AG04450 (cell line): ENCODE measurements around the gene GRB10. TPM values are rescaled to one million over a fixed set of nuclear protein-coding genes. Genes with fewer than 3 reads are reported as not detected.
A peak's percentile ranks its signal among the peaks of the same experiment; 100 is the strongest.

ENCODE experiments used
- CTCF ChIA-PET: fragments of 300-600, 350-600 bp; formaldehyde crosslinking; extraction: SDS; loops from one replicate; lab custom pipeline; 2022; ENCODE audit warnings: antibody characterized with exemption, inconsistent platforms; lab: Charles Lee
- POLR2A ChIA-PET: fragments of 350-600 bp; formaldehyde crosslinking; extraction: SDS; loops from one replicate; lab custom pipeline; 2021; ENCODE audit warnings: antibody characterized with exemption, inconsistent platforms; lab: Yijun Ruan, JAX
- DNase-seq: peaks from one replicate; pipeline ENCODE4 v3.0.0-alpha.2; 2011; ENCODE audit warnings: low read depth, low spot score
- H3K27ac ChIP-seq: one replicate; pipeline ENCODE4 v1.5.1; 2012; ENCODE audit warnings: low read depth, low read length, control low read depth
- H3K27me3 ChIP-seq: one replicate; pipeline ENCODE4 v1.6.0; 2012; ENCODE audit warnings: low read length; ENCODE audit not compliant: control insufficient read depth, insufficient read depth
- H3K4me3 ChIP-seq: 2 replicates; pipeline ENCODE4 v1.5.1; 2011; ENCODE audit warnings: mild to moderate bottlenecking, low read depth, low read length, control low read depth
- H3K9me3 ChIP-seq: 2 replicates; pipeline ENCODE4 v1.5.1; 2012; ENCODE audit warnings: low read length; ENCODE audit not compliant: control insufficient read depth, insufficient read depth
- polyA plus RNA-seq: library from polyadenylated mRNA; depleted of rRNA; stranded (reverse); fragments of >200 nt; gene quantifications from 2 replicates; pipeline ENCODE4 v1.2.3, GENCODE V29; 2011
- TF ChIP-seq, protein P1 (sequence below): IDR thresholded peaks from 2 replicates; pipeline ENCODE4 v1.5.1; 2011; ENCODE audit warnings: low read depth, low read length, control low read depth, inconsistent platforms

The GRB10 gene
- polyA plus RNA-seq, 1 experiment, result 8.0 TPM

DNA sequence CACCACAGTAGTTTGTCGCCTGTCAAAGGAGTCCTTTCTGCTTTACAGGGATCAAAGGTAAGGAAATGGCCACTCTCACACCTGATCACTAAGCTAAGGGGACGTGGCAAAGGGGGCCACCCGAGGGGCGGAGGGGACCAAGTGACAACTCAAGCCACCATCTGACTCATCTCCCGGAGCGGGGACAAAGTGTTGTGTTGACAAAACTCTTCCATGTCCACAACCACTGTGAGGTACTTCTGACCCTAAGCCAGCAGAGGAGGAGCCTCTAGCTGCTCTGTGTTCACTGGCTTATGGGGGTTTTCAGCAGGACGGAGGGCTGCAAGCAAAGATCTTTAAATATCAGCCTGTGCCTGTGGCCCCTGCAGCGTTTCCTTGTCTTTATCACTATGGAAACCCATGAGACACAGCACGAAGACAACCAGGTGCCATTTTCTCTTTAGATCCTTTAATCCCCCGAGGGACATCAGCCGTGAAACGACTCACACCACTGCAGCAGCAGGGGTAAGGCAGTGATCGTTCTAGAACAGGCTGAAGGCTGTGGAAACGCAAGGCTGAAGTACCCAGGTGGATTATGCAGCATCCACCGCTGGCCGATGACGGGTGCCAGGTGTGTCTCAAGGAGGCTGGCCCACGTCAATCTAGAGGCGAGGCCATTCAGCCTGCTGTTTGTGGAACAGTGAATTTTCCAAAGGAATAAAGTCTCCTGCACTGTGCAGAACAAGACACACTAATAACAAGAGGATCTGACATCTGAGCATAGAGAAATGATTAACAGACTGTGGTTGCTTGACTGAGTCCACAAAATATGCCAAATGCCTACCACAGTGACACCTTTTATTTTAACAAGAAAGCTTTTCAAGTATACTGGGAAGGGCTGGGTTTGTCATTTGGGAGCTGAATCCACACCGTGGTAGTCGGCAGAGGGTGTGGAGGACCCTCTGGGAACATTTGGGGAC, 190.9 kb downstream of the GRB10 start:
- Histone ChIP-seq H3K27me3 (peaks cover 4% of the 10 kb centered on the region), H3K4me3 (no peak overlapping the region), H3K27ac (no peak overlapping the region), H3K9me3 (no peaks in the 10 kb centered on the region; the same call in 1 of the 2 replicates)
- CTCF ChIA-PET, result no interaction called here
- DNase-seq, result no peak
- POLR2A ChIA-PET, result no interaction called here
- TF ChIP-seq, protein P1, sequence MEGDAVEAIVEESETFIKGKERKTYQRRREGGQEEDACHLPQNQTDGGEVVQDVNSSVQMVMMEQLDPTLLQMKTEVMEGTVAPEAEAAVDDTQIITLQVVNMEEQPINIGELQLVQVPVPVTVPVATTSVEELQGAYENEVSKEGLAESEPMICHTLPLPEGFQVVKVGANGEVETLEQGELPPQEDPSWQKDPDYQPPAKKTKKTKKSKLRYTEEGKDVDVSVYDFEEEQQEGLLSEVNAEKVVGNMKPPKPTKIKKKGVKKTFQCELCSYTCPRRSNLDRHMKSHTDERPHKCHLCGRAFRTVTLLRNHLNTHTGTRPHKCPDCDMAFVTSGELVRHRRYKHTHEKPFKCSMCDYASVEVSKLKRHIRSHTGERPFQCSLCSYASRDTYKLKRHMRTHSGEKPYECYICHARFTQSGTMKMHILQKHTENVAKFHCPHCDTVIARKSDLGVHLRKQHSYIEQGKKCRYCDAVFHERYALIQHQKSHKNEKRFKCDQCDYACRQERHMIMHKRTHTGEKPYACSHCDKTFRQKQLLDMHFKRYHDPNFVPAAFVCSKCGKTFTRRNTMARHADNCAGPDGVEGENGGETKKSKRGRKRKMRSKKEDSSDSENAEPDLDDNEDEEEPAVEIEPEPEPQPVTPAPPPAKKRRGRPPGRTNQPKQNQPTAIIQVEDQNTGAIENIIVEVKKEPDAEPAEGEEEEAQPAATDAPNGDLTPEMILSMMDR, result no peak

DNA sequence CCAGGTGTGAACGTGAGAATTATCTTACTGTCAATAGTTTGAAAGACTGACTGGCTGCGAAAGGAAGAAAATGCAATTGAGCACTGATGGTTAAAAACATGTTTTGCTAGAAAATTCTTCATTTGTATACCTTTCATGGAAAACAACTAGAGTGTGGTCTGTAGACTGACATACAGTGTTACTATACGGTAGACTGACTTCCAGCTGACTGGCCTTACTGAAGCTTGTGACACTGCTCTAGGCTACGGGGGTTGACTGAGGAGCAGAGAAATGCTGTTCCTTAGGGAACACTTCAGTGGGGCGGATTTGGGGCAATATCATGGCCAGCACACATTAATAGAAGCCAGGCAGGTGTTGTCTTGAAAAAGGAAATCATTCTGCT, 191.6 kb downstream of the GRB10 start:
- DNase-seq, result no peak
- POLR2A ChIA-PET, result no interaction called here
- CTCF ChIA-PET, result interaction anchor here (2.2 kb wide), 1 partner anchor 570 kb away, joined by 7 read pairs; no protein-coding TSS in a partner anchor
- Histone ChIP-seq H3K27me3 (peaks cover 4% of the 10 kb centered on the region), H3K9me3 (no peaks in the 10 kb centered on the region; the same call in 1 of the 2 replicates), H3K4me3 (no peak overlapping the region), H3K27ac (no peak overlapping the region)
- TF ChIP-seq, protein P1, result no peak

DNA sequence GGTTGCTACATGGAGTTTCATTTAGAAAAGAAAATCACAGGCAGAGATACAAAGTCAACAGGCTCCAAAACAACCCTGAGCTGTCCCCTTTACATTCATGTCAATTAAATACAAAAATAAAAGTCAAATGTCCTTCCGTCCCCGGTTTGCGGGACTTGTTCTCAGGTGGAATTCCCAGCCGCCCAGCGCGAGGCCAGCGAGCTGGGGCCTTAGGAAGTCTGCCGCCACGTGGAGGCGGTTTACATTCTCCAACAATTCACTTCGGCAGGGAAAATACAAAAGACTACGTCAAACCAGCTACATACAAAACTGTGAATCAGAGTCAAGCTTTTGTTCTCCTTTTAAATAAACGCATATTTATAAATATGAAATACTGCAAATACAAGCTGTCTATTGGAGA, 192.2 kb downstream of the GRB10 start:
- H3K4me3 ChIP-seq, result no peak overlapping the region
- H3K27ac ChIP-seq, result no peak overlapping the region
- H3K27me3 ChIP-seq, result peaks cover 4% of the 10 kb centered on the region
- ChIA-PET POLR2A (no interaction called here), CTCF (interaction anchor here (0.7 to 2.2 kb wide), 2 partner anchors 100 to 571 kb away, joined by 3 to 7 read pairs; no protein-coding TSS in a partner anchor)
- no peaks in the 10 kb centered on the region; the same call in 1 of the 2 replicates for H3K9me3 ChIP-seq
- TF ChIP-seq, protein P1, result no peak
- no peak for DNase-seq

DNA sequence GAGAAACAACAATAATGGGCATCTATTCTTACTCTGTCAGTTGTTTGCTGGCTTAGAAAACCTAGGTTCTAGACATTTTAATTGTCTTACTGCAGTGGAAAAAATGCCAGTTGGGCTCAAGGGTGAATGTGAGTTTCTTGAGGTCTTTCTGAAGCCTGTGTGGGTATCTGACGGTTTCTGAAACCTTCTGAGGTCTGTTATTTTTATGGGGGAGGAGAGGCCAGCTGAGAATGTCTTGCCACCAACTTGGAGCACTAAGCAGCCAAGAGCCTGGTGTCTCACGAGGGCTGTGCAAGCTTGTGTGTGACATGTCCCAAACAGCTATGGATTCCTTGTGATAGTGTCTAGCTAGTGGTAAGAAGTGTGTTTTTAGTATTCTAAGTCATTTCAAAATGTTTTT, 193.3 kb downstream of the GRB10 start:
- TF ChIP-seq, protein P1, result no peak
- H3K4me3 ChIP-seq, result no peak overlapping the region
- no peak overlapping the region for H3K27ac ChIP-seq
- POLR2A ChIA-PET, result no interaction called here
- peaks cover 3% of the 10 kb centered on the region; the same call in 1 of the 2 replicates for H3K9me3 ChIP-seq
- H3K27me3 ChIP-seq, result peaks cover 4% of the 10 kb centered on the region
- no peak for DNase-seq
- CTCF ChIA-PET, result interaction anchor here (0.6 to 2.2 kb wide), 3 partner anchors 122 to 572 kb away, joined by 3 to 7 read pairs (median 3); no protein-coding TSS in a partner anchor

DNA sequence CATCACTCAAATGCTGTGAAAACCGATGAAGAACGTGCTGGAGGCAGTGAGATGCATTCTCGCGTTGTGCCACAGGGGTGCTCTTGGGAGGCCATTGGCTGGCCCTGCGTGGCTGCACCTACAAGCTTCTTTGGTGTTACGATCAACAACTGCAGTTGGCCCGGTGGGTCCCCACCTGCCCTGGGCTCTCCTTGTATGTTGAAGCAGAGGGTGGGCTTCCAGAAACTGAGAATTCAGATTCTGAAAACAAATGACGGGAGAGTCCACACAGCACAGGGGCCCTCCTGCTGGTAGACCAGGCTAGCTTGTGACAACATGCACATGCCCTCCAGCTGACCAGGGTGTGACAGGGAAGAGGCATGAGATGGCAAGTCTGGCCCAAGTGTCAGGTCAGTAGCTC, 193.8 kb downstream of the GRB10 start:
- peaks cover 4% of the 10 kb centered on the region for H3K27me3 ChIP-seq
- TF ChIP-seq, protein P1, result peak; percentile 38
- H3K27ac ChIP-seq, result no peak overlapping the region
- H3K4me3 ChIP-seq, result no peak overlapping the region
- ChIA-PET CTCF (interaction anchor here (0.6 to 2.2 kb wide), 4 partner anchors 57 to 572 kb away, joined by 3 to 7 read pairs (median 3); no protein-coding TSS in a partner anchor), POLR2A (no interaction called here)
- peaks cover 7% of the 10 kb centered on the region; the same call in 1 of the 2 replicates for H3K9me3 ChIP-seq
- DNase-seq, result no peak
